Caco-2 (cell line): ENCODE measurements around the gene KCTD12. TPM values are rescaled to one million over a fixed set of nuclear protein-coding genes. Genes with fewer than 3 reads are reported as not detected.

Source experiments
- BruUV-seq: library from RNA; stranded (reverse); fragments of 400-500 nt; replicated peaks from 2 replicates; lab custom pipeline; 2021; lab: Mats Ljungman, UMichigan
- CTCF ChIA-PET: fragments of 300-600 bp; sonication (Branson Sonifier 250); formaldehyde crosslinking; loops from one replicate; lab custom pipeline; 2022; ENCODE audit warnings: antibody characterized with exemption; lab: Charles Lee
- POLR2A ChIA-PET: fragments of 300-600 bp; sonication (Branson Sonifier 250); formaldehyde crosslinking; loops from one replicate; lab custom pipeline; 2022; ENCODE audit warnings: antibody characterized with exemption; lab: Charles Lee
- DNase-seq, 2 experiments: peaks; one replicate each; pipeline versions ENCODE4 v3.0.0 to v3.0.0-alpha.2; 2020 to 2022
- H3K27me3 ChIP-seq: replicated peaks from 2 replicates; pipeline ENCODE4 v1.6.0; 2011; ENCODE audit warnings: low read length; ENCODE audit not compliant: control insufficient read depth, insufficient read depth
- H3K36me3 ChIP-seq: 2 replicates; pipeline ENCODE4 v1.5.1; 2011; ENCODE audit warnings: low read length; ENCODE audit not compliant: control insufficient read depth, insufficient read depth
- H3K4me1 ChIP-seq: fragments of 250-450 bp; sonication (Bioruptor Pico); 2 replicates; pipeline ENCODE4 v1.5.1; 2020; ENCODE audit warnings: mild to moderate bottlenecking
- H3K4me3 ChIP-seq: 2 replicates; pipeline ENCODE4 v1.5.1; 2011; ENCODE audit warnings: low read depth, mild to moderate bottlenecking, control low read depth, low read length
- H3K9me3 ChIP-seq: fragments of 250-450 bp; sonication (Bioruptor Pico); 2 replicates; pipeline ENCODE4 v1.5.1; 2020; ENCODE audit warnings: mild to moderate bottlenecking, moderate library complexity
- H3K27ac Mint-ChIP-seq: one replicate; pipeline ENCODE4 v1.8.0; 2022; ENCODE audit warnings: mixed read lengths; ENCODE audit not compliant: unreplicated experiment
- H3K27me3 Mint-ChIP-seq: one replicate; pipeline ENCODE4 v1.8.0; 2022; ENCODE audit warnings: mixed read lengths; ENCODE audit not compliant: insufficient read depth, unreplicated experiment
- H3K36me3 Mint-ChIP-seq: one replicate; pipeline ENCODE4 v1.8.0; 2022; ENCODE audit warnings: mild to moderate bottlenecking, mixed read lengths; ENCODE audit not compliant: insufficient read depth, unreplicated experiment
- H3K4me1 Mint-ChIP-seq: one replicate; pipeline ENCODE4 v1.8.0; 2022; ENCODE audit warnings: low read depth, mixed read lengths; ENCODE audit not compliant: unreplicated experiment
- H3K4me3 Mint-ChIP-seq: one replicate; pipeline ENCODE4 v1.8.0; 2022; ENCODE audit warnings: mild to moderate bottlenecking, moderate library complexity, mixed read lengths; ENCODE audit not compliant: unreplicated experiment
- H3K9me3 Mint-ChIP-seq: one replicate; pipeline ENCODE4 v1.8.0; 2022; ENCODE audit warnings: mixed read lengths; ENCODE audit not compliant: unreplicated experiment
- intact Hi-C: fragments of 100-400 bp; cut with micrococcal nuclease; formaldehyde crosslinking; loops from one replicate; pipeline ENCODE4 v1.10.0; 2022; ENCODE audit not compliant: unreplicated experiment
- total RNA-seq: library from RNA; stranded (reverse); gene quantifications from 2 replicates; pipeline ENCODE4 v1.2.3, GENCODE V29; 2022
- TF ChIP-seq, protein P1 (sequence below), 2 experiments: fragments of 200-600 bp in 1 of 2; IDR thresholded peaks; 1 replicate in 1 of 2; 2 replicates in 1 of 2; pipeline versions ENCODE4 v1.5.1 to v1.8.0; 2011 to 2022; ENCODE audit warnings: antibody characterized with exemption in 1 of 2, control low read depth in 1 of 2, inconsistent platforms in 1 of 2, low read depth in 1 of 2, low read length in 1 of 2, mild to moderate bottlenecking in 1 of 2, moderate library complexity in 1 of 2; ENCODE audit not compliant: insufficient read depth in 1 of 2, severe bottlenecking in 1 of 2, unreplicated experiment in 1 of 2

KCTD12 gene
- total RNA-seq, 1 experiment from 2014 or later = 1.8 TPM

DNA sequence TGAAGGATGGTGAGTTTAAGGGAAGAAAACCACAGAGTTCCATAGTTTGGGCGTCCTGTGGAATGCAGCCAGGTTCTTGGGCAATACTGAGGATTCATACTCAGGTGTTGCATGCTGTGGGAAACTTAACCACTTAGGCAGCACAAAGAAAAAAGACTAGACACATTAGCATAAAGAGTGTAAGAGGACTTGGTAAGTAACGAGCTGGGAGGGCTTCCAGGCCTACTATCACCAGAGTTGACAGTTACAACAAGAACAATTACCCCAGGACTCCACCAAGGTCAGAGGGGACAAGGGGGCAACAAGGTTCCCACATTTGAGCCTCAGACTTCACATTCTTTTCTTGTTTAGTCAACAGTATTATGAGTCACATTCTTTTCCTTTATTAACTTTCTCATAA is 33.2 kb downstream of the KCTD12 start:
- intact Hi-C loops = no loop called here
- BruUV-seq = no TSS peak

DNA sequence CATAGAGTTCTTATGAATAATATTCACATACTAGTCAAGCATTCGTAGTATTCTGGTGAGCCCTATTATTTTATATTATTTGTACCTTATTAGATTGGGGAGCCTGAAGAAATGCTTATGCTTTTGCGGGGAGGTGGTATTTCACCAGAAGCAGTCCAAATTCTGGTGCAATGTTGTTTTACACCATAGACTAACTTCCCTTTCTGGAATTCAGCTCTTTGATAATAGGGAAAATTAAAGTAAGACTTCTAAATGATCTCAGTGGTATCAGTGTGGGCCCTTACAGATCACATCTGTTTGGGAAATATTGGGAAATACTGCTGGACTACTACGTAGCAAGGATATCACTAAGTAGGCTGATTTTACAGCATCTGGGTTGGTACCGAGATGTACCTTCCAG is 34.2 kb downstream of the KCTD12 start:
- TF ChIP-seq, protein P1, sequence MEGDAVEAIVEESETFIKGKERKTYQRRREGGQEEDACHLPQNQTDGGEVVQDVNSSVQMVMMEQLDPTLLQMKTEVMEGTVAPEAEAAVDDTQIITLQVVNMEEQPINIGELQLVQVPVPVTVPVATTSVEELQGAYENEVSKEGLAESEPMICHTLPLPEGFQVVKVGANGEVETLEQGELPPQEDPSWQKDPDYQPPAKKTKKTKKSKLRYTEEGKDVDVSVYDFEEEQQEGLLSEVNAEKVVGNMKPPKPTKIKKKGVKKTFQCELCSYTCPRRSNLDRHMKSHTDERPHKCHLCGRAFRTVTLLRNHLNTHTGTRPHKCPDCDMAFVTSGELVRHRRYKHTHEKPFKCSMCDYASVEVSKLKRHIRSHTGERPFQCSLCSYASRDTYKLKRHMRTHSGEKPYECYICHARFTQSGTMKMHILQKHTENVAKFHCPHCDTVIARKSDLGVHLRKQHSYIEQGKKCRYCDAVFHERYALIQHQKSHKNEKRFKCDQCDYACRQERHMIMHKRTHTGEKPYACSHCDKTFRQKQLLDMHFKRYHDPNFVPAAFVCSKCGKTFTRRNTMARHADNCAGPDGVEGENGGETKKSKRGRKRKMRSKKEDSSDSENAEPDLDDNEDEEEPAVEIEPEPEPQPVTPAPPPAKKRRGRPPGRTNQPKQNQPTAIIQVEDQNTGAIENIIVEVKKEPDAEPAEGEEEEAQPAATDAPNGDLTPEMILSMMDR (IDR thresholded peaks at IDR 0.05; ENCODE audit: insufficient read depth in 1 of 2, low read depth in 1 of 2, low read length in 1 of 2, severe bottlenecking in 1 of 2, unreplicated experiment in 1 of 2) = no peak
- Histone ChIP-seq H3K4me1 (no peaks in the 10 kb centered on the region), H3K27me3 (no peaks in the 10 kb centered on the region), H3K4me3 (no peak overlapping the region), H3K36me3 (no peaks in the 10 kb centered on the region), H3K9me3 (no peaks in the 10 kb centered on the region)
- POLR2A ChIA-PET = no interaction called here
- DNase-seq = no peak
- H3K27me3 Mint-ChIP-seq = peaks cover 2% of the 10 kb centered on the region
- no peaks in the 10 kb centered on the region for H3K36me3 Mint-ChIP-seq
- H3K9me3 Mint-ChIP-seq = peaks cover 9% of the 10 kb centered on the region
- intact Hi-C loops = no loop called here
- H3K4me3 Mint-ChIP-seq = no peak overlapping the region
- no peak overlapping the region for H3K27ac Mint-ChIP-seq
- BruUV-seq = no TSS peak
- CTCF ChIA-PET = no interaction called here
- H3K4me1 Mint-ChIP-seq = no peaks in the 10 kb centered on the region

More for the DNA sequence above, 33.2 kb downstream of the KCTD12 start:
- Mint-ChIP-seq H3K9me3 (peaks cover 9% of the 10 kb centered on the region), H3K27me3 (peaks cover 2% of the 10 kb centered on the region), H3K36me3 (no peaks in the 10 kb centered on the region), H3K4me3 (no peak overlapping the region), H3K4me1 (no peaks in the 10 kb centered on the region), H3K27ac (no peak overlapping the region)
- POLR2A ChIA-PET = no interaction called here
- H3K27me3 ChIP-seq = no peaks in the 10 kb centered on the region
- TF ChIP-seq, protein P1 (IDR thresholded peaks at IDR 0.05; ENCODE audit: insufficient read depth in 1 of 2, low read depth in 1 of 2, low read length in 1 of 2, severe bottlenecking in 1 of 2, unreplicated experiment in 1 of 2) = no peak
- CTCF ChIA-PET = no interaction called here
- H3K4me1 ChIP-seq = no peaks in the 10 kb centered on the region
- H3K4me3 ChIP-seq = no peak overlapping the region
- H3K36me3 ChIP-seq = no peaks in the 10 kb centered on the region
- no peak for DNase-seq
- H3K9me3 ChIP-seq = no peaks in the 10 kb centered on the region

DNA sequence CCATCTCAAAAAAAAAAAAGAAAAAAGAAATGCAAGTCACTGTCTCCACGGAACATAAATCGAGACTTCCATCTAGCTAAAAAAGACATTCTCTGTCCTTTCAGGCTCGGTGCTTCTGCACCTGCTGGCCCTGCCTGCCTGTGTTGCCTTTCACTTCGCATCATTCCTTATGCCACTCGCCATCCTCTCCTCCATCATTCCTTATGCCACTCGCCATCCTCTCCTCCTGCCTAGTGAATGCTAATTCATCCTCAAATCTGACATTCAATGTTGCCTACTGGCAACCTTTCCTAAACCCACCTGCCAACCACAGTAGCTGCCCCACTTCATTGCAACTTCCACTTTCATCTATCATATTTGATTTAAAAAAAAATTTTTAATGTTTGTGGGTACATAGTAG is 36.7 kb downstream of the KCTD12 start:
- no peak for DNase-seq
- CTCF ChIA-PET = no interaction called here
- H3K27ac Mint-ChIP-seq = no peak overlapping the region
- Histone ChIP-seq H3K9me3 (no peaks in the 10 kb centered on the region), H3K4me1 (no peaks in the 10 kb centered on the region), H3K27me3 (no peaks in the 10 kb centered on the region), H3K4me3 (no peak overlapping the region), H3K36me3 (no peaks in the 10 kb centered on the region)
- no peaks in the 10 kb centered on the region for H3K9me3 Mint-ChIP-seq
- POLR2A ChIA-PET = no interaction called here
- TF ChIP-seq, protein P1 (IDR thresholded peaks at IDR 0.05; ENCODE audit: insufficient read depth in 1 of 2, low read depth in 1 of 2, low read length in 1 of 2, severe bottlenecking in 1 of 2, unreplicated experiment in 1 of 2) = no peak
- no peak overlapping the region for H3K4me3 Mint-ChIP-seq
- BruUV-seq = no TSS peak
- H3K4me1 Mint-ChIP-seq = no peaks in the 10 kb centered on the region
- H3K27me3 Mint-ChIP-seq = peaks cover 2% of the 10 kb centered on the region
- no peaks in the 10 kb centered on the region for H3K36me3 Mint-ChIP-seq
- intact Hi-C loops = no loop called here
